CD4-positive, alpha-beta T cell treated with Interleukin-15 for 4 hours (primary cell): ENCODE data around the gene SCLY.

Experiments used
- DNase-seq: peaks from one replicate; pipeline ENCODE4 v3.0.0-alpha.2; 2020; ENCODE audit warnings: low spot score

SCLY gene

GRCh38 chr2:238140721-238141540 is 80.1 kb downstream of the SCLY start:
- DNase-seq, result no peak

GRCh38 chr2:238141541-238142318 is 80.9 kb downstream of the SCLY start:
- DNase-seq, result no peak

- no peak for DNase-seq
Measured at GRCh38 chr2:238142382-238143205, 81.8 kb downstream of the SCLY start.

- no peak for DNase-seq
Measured at GRCh38 chr2:238143239-238143951, 82.6 kb downstream of the SCLY start.

- DNase-seq, result no peak
Measured at GRCh38 chr2:238144262-238144661, 83.5 kb downstream of the SCLY start.

GRCh38 chr2:238145046-238145445 is 84.2 kb downstream of the SCLY start:
- no peak for DNase-seq

- no peak for DNase-seq
Measured at GRCh38 chr2:238145851-238146250, 85.0 kb downstream of the SCLY start.

GRCh38 chr2:238146884-238147544 is 86.2 kb downstream of the SCLY start:
- DNase-seq, result no peak

GRCh38 chr2:238148981-238149380 is 88.2 kb downstream of the SCLY start:
- DNase-seq, result no peak
